HG02981 (cell line): Measurements from ENCODE around the gene LRG1.
"Not testable (repeated sequence)": the region's sequence is repeated elsewhere in the genome, so short reads cannot be mapped to it uniquely, and the experiment has no call there.

Experiments used
- ATAC-seq: cut with Tn5 transposase; IDR thresholded peaks from one replicate; pipeline ENCODE4 v1.9.1; 2021; ENCODE audit warnings: mild to moderate bottlenecking, moderate library complexity; ENCODE audit not compliant: unreplicated experiment

LRG1 gene

GRCh38 chr19:4576016-4576933 lies 36.4 kb upstream of the LRG1 start:
- no peak for ATAC-seq

- no peak for ATAC-seq
Observed at GRCh38 chr19:4575267-4576015, 35.6 kb upstream of the LRG1 start.

GRCh38 chr19:4573682-4574081 lies 33.8 kb upstream of the LRG1 start:
- ATAC-seq = no peak

- ATAC-seq = no peak
Observed at GRCh38 chr19:4571305-4571917, 31.6 kb upstream of the LRG1 start.

GRCh38 chr19:4570916-4571304 lies 31.1 kb upstream of the LRG1 start:
- no peak for ATAC-seq

DNA sequence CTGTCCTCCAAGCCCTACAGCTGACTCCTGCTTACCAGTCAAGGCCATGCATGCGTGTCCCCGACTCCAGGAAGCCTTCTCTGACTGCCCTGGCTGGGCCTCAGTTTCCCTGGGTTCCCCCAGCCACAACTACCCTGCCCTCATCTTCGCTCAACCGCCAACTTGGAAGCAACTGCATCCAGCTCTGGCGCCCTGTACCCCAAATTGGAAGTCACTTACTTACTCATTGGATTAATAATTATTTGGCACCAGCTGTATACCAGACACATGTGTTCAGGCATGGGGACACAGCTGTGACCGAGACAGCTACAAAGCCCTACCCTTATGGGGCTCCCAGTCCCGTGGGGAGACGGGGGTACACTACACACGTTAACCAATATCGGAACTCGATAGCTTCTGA lies 30.6 kb upstream of the LRG1 start:
- no peak for ATAC-seq

GRCh38 chr19:4568886-4569285 lies 29.1 kb upstream of the LRG1 start:
- ATAC-seq = no peak

DNA sequence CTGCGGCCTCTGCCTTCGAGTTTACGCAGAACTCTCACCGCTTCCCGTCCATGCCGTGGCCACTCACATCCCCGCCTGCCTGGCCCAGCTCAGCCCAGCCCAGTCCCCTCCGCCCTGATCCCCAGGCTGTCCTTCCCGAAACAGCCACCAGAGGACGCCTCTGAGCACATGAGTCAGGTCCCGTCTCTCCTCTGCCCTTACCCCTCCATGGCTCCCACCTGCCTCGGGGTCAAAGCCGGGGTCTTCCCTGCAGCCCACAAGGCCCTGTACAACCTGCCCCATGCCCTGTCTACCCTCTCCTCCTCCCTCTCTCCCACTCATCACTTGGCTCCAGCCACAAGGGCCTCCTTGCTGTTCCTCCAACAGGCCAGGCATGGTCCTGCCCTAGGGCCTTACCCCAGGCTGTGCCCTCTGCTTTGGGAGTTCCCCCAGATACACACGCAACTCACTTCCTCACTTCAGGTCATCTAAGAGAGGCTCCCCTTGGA lies 27.8 kb upstream of the LRG1 start:
- ATAC-seq = no peak

- ATAC-seq = no peak
Observed at GRCh38 chr19:4566402-4567051, 26.7 kb upstream of the LRG1 start.

GRCh38 chr19:4563562-4563961 lies 23.7 kb upstream of the LRG1 start:
- not testable (repeated sequence) for ATAC-seq

- not testable (repeated sequence) for ATAC-seq
Observed at GRCh38 chr19:4562085-4562484, 22.2 kb upstream of the LRG1 start.

DNA sequence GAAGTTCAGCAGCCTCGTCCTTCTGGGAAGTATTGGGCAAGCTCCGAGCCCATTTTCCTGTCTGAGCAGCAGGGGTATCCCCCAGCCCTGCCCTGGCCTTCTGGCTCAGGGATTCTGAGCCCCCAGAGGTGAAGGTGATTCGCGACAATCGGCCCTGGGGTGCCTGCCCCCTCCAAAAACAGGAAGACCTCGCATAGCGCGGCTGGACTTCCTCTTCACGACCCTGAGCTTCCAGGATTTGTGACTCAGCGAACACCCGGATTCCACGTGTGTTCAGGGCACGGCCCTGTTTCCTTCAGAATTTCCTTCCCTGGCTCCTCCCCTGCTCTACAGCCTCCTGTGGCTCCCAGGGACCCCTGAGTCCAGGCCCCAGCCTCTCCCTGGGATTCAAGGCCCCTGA lies 19.7 kb upstream of the LRG1 start, which contains the start of gene SEMA6B:
TSS of gene SEMA6B (minus strand) at position 116 of the 400 bp plus-strand sequence. CDS start 1,227 bp downstream, outside the sequence.
- ATAC-seq = no peak

- ATAC-seq = no peak
Observed at GRCh38 chr19:4557971-4558941, 18.4 kb upstream of the LRG1 start.

GRCh38 chr19:4557144-4557970 lies 17.5 kb upstream of the LRG1 start:
- ATAC-seq = no peak

DNA sequence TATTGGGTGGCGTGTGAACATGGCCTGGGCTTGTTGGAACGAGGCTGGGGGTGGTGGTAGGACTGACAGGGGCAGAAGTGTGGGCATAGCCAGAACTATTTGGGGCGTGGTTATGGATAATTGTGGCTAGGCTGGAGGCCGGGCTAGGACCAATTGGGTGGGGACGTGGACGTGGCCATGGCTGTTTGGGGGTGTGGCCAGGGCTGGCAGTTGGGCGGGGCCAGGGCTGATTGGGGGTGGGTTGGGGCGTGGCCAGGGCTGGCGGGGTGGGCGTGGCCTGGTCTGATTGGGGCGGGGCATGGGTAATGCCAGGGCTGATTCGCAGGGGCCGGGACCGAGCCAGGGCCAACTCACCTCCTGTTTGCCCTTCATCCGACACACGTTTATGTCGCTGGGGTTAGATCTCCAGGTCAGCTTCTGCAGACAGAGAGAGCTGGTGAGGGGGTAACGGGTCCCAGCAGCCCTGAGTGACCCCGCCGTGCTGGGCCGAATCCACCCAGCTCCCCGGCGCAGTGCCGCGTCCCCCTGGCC lies 16.8 kb upstream of the LRG1 start:
- no peak for ATAC-seq

GRCh38 chr19:4555657-4556561 lies 16.1 kb upstream of the LRG1 start:
- ATAC-seq = no peak

DNA sequence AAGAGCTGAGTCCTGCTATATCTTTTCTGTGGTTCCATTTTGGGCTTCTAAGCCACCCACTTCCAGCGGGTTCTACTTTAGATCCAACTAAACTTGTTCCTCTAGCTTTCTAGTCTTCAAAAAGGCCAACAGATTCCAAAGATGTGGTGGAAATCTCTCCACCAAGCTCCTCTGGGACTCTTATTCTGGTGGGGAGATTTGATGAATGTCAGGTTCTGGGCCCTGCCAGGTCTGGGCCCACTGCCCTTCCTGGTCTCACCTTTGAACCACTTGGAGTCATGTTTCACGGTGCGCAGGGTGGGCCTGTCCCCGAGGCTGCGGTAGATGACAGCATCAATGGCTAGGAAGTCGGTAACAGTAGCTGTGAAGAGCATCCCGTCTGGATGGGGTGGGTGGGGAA lies 14.9 kb upstream of the LRG1 start:
- no peak for ATAC-seq

- ATAC-seq = no peak
Observed at GRCh38 chr19:4553775-4554174, 13.9 kb upstream of the LRG1 start.
